Stimulated activated effector memory CD8-positive, alpha-beta T cell treated with anti-CD3 and anti-CD28 coated beads, Interleukin-12 subunit alpha, Interleukin-12 subunit beta, amount 100 ng/mL, for 72 hours (primary cell): ENCODE data around the gene MCF2L.

Experiments
- ATAC-seq: fragments of 150-1000 bp; cut with Tn5 transposase; 2 replicates; pipeline ENCODE4 v1.10.0; 2021
- DNase-seq, 2 donors: peaks; one replicate each; pipeline ENCODE4 v3.0.0; 2021 to 2022; ENCODE audit warnings: low spot score in 2 of 2
- H3K27ac Mint-ChIP-seq: one replicate; pipeline ENCODE4 v1.8.0; 2022; ENCODE audit warnings: mild to moderate bottlenecking, mixed read lengths
- H3K36me3 Mint-ChIP-seq: one replicate; pipeline ENCODE4 v1.8.0; 2022; ENCODE audit warnings: mild to moderate bottlenecking, mixed read lengths
- H3K4me1 Mint-ChIP-seq: one replicate; pipeline ENCODE4 v1.8.0; 2022; ENCODE audit warnings: mixed read lengths
- H3K4me3 Mint-ChIP-seq: one replicate; pipeline ENCODE4 v1.8.0; 2022; ENCODE audit warnings: mild to moderate bottlenecking, mixed read lengths
- H3K9me3 Mint-ChIP-seq: one replicate; pipeline ENCODE4 v1.8.0; 2022; ENCODE audit warnings: mixed read lengths

MCF2L gene

GRCh38 chr13:113080901-113081521, 112.0 kb downstream of the MCF2L start:
- Mint-ChIP-seq H3K4me3 (no peak overlapping the region), H3K27ac (no peak overlapping the region), H3K9me3 (no peaks in the 10 kb centered on the region), H3K36me3 (no peaks in the 10 kb centered on the region), H3K4me1 (no peaks in the 10 kb centered on the region)
- DNase-seq, result no peak
- no peak for ATAC-seq

- no peak overlapping the region for H3K4me3 Mint-ChIP-seq
- H3K4me1 Mint-ChIP-seq, result no peaks in the 10 kb centered on the region
- H3K9me3 Mint-ChIP-seq, result no peaks in the 10 kb centered on the region
- no peak overlapping the region for H3K27ac Mint-ChIP-seq
- ATAC-seq (no peak), DNase-seq (no peak)
- H3K36me3 Mint-ChIP-seq, result no peaks in the 10 kb centered on the region
These were observed 113.4 kb downstream of the MCF2L start for GRCh38 chr13:113082198-113083021.

- H3K27ac Mint-ChIP-seq, result no peak overlapping the region
- no peak for DNase-seq
- H3K36me3 Mint-ChIP-seq, result no peaks in the 10 kb centered on the region
- no peaks in the 10 kb centered on the region for H3K9me3 Mint-ChIP-seq
- no peak overlapping the region for H3K4me3 Mint-ChIP-seq
- H3K4me1 Mint-ChIP-seq, result no peaks in the 10 kb centered on the region
- ATAC-seq, result no peak
These were observed 114.0 kb downstream of the MCF2L start for GRCh38 chr13:113083022-113083373.

GRCh38 chr13:113083402-113084061, 114.5 kb downstream of the MCF2L start:
- H3K9me3 Mint-ChIP-seq, result no peaks in the 10 kb centered on the region
- H3K36me3 Mint-ChIP-seq, result no peaks in the 10 kb centered on the region
- H3K27ac Mint-ChIP-seq, result no peak overlapping the region
- DNase-seq (no peak), ATAC-seq (no peak)
- no peaks in the 10 kb centered on the region for H3K4me1 Mint-ChIP-seq
- H3K4me3 Mint-ChIP-seq, result no peak overlapping the region

GRCh38 chr13:113084094-113084942, 115.3 kb downstream of the MCF2L start:
- Mint-ChIP-seq H3K36me3 (no peaks in the 10 kb centered on the region), H3K27ac (no peak overlapping the region), H3K4me3 (no peak overlapping the region), H3K4me1 (no peaks in the 10 kb centered on the region), H3K9me3 (no peaks in the 10 kb centered on the region)
- DNase-seq (no peak), ATAC-seq (no peak)

- Mint-ChIP-seq H3K9me3 (no peaks in the 10 kb centered on the region), H3K27ac (no peak overlapping the region), H3K4me3 (no peak overlapping the region), H3K36me3 (no peaks in the 10 kb centered on the region), H3K4me1 (no peaks in the 10 kb centered on the region)
- ATAC-seq, result no peak
- no peak for DNase-seq
These were observed 116.0 kb downstream of the MCF2L start for GRCh38 chr13:113084943-113085540.

- DNase-seq (no peak), ATAC-seq (no peak)
- Mint-ChIP-seq H3K4me1 (no peaks in the 10 kb centered on the region), H3K27ac (no peak overlapping the region), H3K9me3 (no peaks in the 10 kb centered on the region), H3K4me3 (no peak overlapping the region), H3K36me3 (no peaks in the 10 kb centered on the region)
These were observed 117.2 kb downstream of the MCF2L start for GRCh38 chr13:113086031-113086750.

- H3K27ac Mint-ChIP-seq, result no peak overlapping the region
- H3K4me1 Mint-ChIP-seq, result no peaks in the 10 kb centered on the region
- H3K9me3 Mint-ChIP-seq, result no peaks in the 10 kb centered on the region
- ATAC-seq (no peak), DNase-seq (no peak)
- no peaks in the 10 kb centered on the region for H3K36me3 Mint-ChIP-seq
- no peak overlapping the region for H3K4me3 Mint-ChIP-seq
These were observed 118.2 kb downstream of the MCF2L start for GRCh38 chr13:113086991-113087922.

GRCh38 chr13:113087923-113088690, 119.1 kb downstream of the MCF2L start:
- DNase-seq (no peak), ATAC-seq (no peak)
- Mint-ChIP-seq H3K4me3 (no peak overlapping the region), H3K9me3 (no peaks in the 10 kb centered on the region), H3K36me3 (no peaks in the 10 kb centered on the region), H3K4me1 (no peaks in the 10 kb centered on the region), H3K27ac (no peak overlapping the region)

- H3K9me3 Mint-ChIP-seq, result no peaks in the 10 kb centered on the region
- no peaks in the 10 kb centered on the region for H3K4me1 Mint-ChIP-seq
- no peak for ATAC-seq
- no peak overlapping the region for H3K27ac Mint-ChIP-seq
- H3K36me3 Mint-ChIP-seq, result no peaks in the 10 kb centered on the region
- H3K4me3 Mint-ChIP-seq, result no peak overlapping the region
- no peak for DNase-seq
These were observed 119.6 kb downstream of the MCF2L start for GRCh38 chr13:113088691-113089020.

GRCh38 chr13:113089693-113090414, 120.8 kb downstream of the MCF2L start:
- Mint-ChIP-seq H3K27ac (no peak overlapping the region), H3K4me3 (no peak overlapping the region), H3K36me3 (no peaks in the 10 kb centered on the region), H3K9me3 (no peaks in the 10 kb centered on the region), H3K4me1 (no peaks in the 10 kb centered on the region)
- DNase-seq, result no peak
- no peak for ATAC-seq

GRCh38 chr13:113090415-113090770, 121.4 kb downstream of the MCF2L start:
- Mint-ChIP-seq H3K36me3 (no peaks in the 10 kb centered on the region), H3K27ac (no peak overlapping the region), H3K9me3 (no peaks in the 10 kb centered on the region), H3K4me1 (no peaks in the 10 kb centered on the region), H3K4me3 (no peak overlapping the region)
- DNase-seq, result no peak
- no peak for ATAC-seq

- H3K4me3 Mint-ChIP-seq, result no peak overlapping the region
- no peaks in the 10 kb centered on the region for H3K9me3 Mint-ChIP-seq
- no peaks in the 10 kb centered on the region for H3K4me1 Mint-ChIP-seq
- no peak overlapping the region for H3K27ac Mint-ChIP-seq
- ATAC-seq (no peak), DNase-seq (no peak)
- no peaks in the 10 kb centered on the region for H3K36me3 Mint-ChIP-seq
These were observed 121.8 kb downstream of the MCF2L start for GRCh38 chr13:113090806-113091205.
